Hepatocyte (in vitro differentiated cells): Measurements from ENCODE around the gene ZCCHC7. TPM values are rescaled to one million over a fixed set of nuclear protein-coding genes. Genes with fewer than 3 reads are reported as not detected.
A peak's percentile ranks its signal among the peaks of the same experiment; 100 is the strongest.

Experiments used
- DNase-seq: peaks from one replicate; pipeline ENCODE4 v3.0.0-alpha.2; 2016; ENCODE audit warnings: low spot score
- H2AFZ ChIP-seq: fragments of 200-600 bp; sonication (generic); 2 replicates; pipeline ENCODE4 v1.6.0; 2016; ENCODE audit warnings: antibody characterized with exemption, mild to moderate bottlenecking
- H3K27ac ChIP-seq: fragments of 200-600 bp; sonication (generic); 2 replicates; pipeline ENCODE4 v1.5.1; 2016; ENCODE audit warnings: mild to moderate bottlenecking
- H3K27me3 ChIP-seq: fragments of 200-600 bp; sonication (generic); 2 replicates; pipeline ENCODE4 v1.6.1; 2016
- H3K36me3 ChIP-seq: fragments of 200-600 bp; sonication (generic); replicated peaks from 2 replicates; pipeline ENCODE4 v1.5.1; 2016; ENCODE audit warnings: low read depth; ENCODE audit not compliant: insufficient read depth
- H3K4me1 ChIP-seq: fragments of 200-600 bp; sonication (generic); 2 replicates; pipeline ENCODE4 v1.5.1; 2016; ENCODE audit warnings: mild to moderate bottlenecking, moderate library complexity; ENCODE audit not compliant: insufficient read depth
- H3K4me2 ChIP-seq: fragments of 200-600 bp; sonication (generic); 2 replicates; pipeline ENCODE4 v1.6.0; 2016
- H3K4me3 ChIP-seq: fragments of 200-600 bp; sonication (generic); 2 replicates; pipeline ENCODE4 v1.5.1; 2016; ENCODE audit warnings: mild to moderate bottlenecking
- H3K79me2 ChIP-seq: fragments of 200-600 bp; sonication (generic); 2 replicates; pipeline ENCODE4 v1.6.0; 2017; ENCODE audit warnings: mild to moderate bottlenecking
- H3K9me2 ChIP-seq: fragments of 200-600 bp; sonication (generic); replicated peaks from 2 replicates; pipeline ENCODE4 v1.6.0; 2017; ENCODE audit warnings: mild to moderate bottlenecking; ENCODE audit not compliant: insufficient read depth
- H3K9me3 ChIP-seq: fragments of 200-600 bp; sonication (generic); 2 replicates; pipeline ENCODE4 v1.5.1; 2016; ENCODE audit warnings: low read depth, mild to moderate bottlenecking
- H4K20me1 ChIP-seq: fragments of 200-600 bp; sonication (generic); 2 replicates; pipeline ENCODE4 v1.6.0; 2016; ENCODE audit warnings: mild to moderate bottlenecking; ENCODE audit not compliant: insufficient read depth, poor library complexity, severe bottlenecking
- EZH2 ChIP-seq: fragments of 200-600 bp; sonication (generic); IDR thresholded peaks from 2 replicates; pipeline ENCODE4 v1.6.1; 2016; ENCODE audit warnings: antibody characterized with exemption, mild to moderate bottlenecking, borderline replicate concordance
- EZH2phosphoT487 ChIP-seq: fragments of 200-600 bp; sonication (generic); IDR thresholded peaks from one replicate; pipeline ENCODE4 v1.6.1; 2018; ENCODE audit warnings: antibody characterized with exemption, mild to moderate bottlenecking, low read depth, moderate library complexity; ENCODE audit not compliant: unreplicated experiment, severe bottlenecking
- WGBS: methylation state at CpG from one replicate; pipeline ENCODE4 v1.1.6; 2016; ENCODE audit warnings: low lambda C conversion rate; ENCODE audit errors: missing lambda C conversion rate; 5-methylcytosine and 5-hydroxymethylcytosine counted together
- polyA plus RNA-seq: library from polyadenylated mRNA; unstranded; fragments of >200 nt; fragmentation: Nextera tagmentation; extraction: Ambion mirVana; gene quantifications from 2 replicates; pipeline ENCODE4 v1.2.1, GENCODE V29; 2016
- total RNA-seq: library from RNA; depleted of rRNA; stranded (reverse); fragments of >200 nt; gene quantifications from 2 replicates; pipeline ENCODE4 v1.2.3, GENCODE V29; 2014
- TF ChIP-seq, protein P1 (sequence below): fragments of 200-600 bp; sonication (generic); IDR thresholded peaks from 2 replicates; pipeline ENCODE4 v1.5.1; 2016; ENCODE audit warnings: antibody characterized with exemption, mild to moderate bottlenecking; ENCODE audit not compliant: poor library complexity

The ZCCHC7 gene
- total and polyA plus RNA-seq, 2 experiments from 2014 or later: 12.3 to 14.6 TPM

DNA sequence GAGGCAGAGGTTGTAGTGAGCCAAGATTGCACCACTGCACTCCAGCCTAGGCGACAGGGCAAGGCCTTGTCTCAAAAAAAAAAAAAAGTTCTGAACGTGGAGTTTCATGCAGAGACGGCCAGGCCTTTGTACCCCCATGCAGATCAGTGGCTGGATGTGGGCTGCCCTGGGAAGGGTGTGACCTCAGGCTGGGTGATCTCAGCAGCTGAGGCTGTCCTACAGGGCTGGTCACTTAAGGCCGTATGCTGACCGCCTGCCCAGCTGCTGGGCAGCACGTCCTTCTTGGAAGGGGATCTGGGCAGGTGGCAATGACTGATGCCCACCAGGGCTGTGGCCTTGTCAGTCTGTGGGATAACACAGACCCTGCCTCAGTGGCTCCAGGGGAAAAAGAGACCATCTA lies 264.9 kb downstream of the ZCCHC7 start:
- H3K27ac ChIP-seq: no peak overlapping the region
- H2AFZ ChIP-seq: no peak overlapping the region
- WGBS: 95% methylated on average over 5 of the region's 6 CpGs
- no peaks in the 10 kb centered on the region for H3K9me3 ChIP-seq
- no peaks in the 10 kb centered on the region for H3K36me3 ChIP-seq
- no peaks in the 10 kb centered on the region for H3K4me1 ChIP-seq
- no peaks in the 10 kb centered on the region for H3K9me2 ChIP-seq
- H3K79me2 ChIP-seq: no peaks in the 10 kb centered on the region
- H3K27me3 ChIP-seq: no peaks in the 10 kb centered on the region
- H4K20me1 ChIP-seq: no peaks in the 10 kb centered on the region
- TF ChIP-seq, protein P1, sequence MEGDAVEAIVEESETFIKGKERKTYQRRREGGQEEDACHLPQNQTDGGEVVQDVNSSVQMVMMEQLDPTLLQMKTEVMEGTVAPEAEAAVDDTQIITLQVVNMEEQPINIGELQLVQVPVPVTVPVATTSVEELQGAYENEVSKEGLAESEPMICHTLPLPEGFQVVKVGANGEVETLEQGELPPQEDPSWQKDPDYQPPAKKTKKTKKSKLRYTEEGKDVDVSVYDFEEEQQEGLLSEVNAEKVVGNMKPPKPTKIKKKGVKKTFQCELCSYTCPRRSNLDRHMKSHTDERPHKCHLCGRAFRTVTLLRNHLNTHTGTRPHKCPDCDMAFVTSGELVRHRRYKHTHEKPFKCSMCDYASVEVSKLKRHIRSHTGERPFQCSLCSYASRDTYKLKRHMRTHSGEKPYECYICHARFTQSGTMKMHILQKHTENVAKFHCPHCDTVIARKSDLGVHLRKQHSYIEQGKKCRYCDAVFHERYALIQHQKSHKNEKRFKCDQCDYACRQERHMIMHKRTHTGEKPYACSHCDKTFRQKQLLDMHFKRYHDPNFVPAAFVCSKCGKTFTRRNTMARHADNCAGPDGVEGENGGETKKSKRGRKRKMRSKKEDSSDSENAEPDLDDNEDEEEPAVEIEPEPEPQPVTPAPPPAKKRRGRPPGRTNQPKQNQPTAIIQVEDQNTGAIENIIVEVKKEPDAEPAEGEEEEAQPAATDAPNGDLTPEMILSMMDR: no peak
- TF ChIP-seq EZH2phosphoT487 (no peak), EZH2 (no peak)
- no peak overlapping the region for H3K4me3 ChIP-seq
- no peak overlapping the region for H3K4me2 ChIP-seq
- no peak for DNase-seq

DNA sequence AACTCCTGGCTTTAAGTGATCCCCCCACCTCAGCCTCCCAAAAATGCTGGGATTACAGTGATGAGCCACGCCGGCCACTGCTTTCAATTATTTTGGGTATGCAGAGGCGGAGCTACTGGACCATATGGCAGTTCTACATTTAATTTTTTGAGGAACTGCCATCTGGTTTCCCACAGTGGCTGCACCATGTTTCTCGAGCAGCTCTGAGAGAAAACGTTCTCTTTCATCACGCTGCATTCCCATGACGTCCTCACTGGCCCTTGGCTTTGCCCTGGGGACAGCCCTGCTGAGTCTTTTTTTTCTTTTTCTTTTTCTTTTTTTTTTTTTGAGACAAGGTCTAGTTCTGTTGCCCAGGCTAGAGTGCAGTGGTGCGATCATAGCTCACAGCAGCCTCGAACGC lies 266.6 kb downstream of the ZCCHC7 start:
- TF ChIP-seq, protein P1: no peak
- TF ChIP-seq EZH2phosphoT487: no peak
- no peak for TF ChIP-seq EZH2
- Histone ChIP-seq H3K9me2 (no peaks in the 10 kb centered on the region), H3K36me3 (no peaks in the 10 kb centered on the region), H3K4me2 (no peak overlapping the region), H3K4me1 (no peaks in the 10 kb centered on the region), H4K20me1 (no peaks in the 10 kb centered on the region), H3K4me3 (no peak overlapping the region), H3K27me3 (no peaks in the 10 kb centered on the region), H3K9me3 (no peaks in the 10 kb centered on the region), H3K27ac (no peak overlapping the region), H2AFZ (no peak overlapping the region), H3K79me2 (no peaks in the 10 kb centered on the region)
- 89% methylated on average over 10 of the region's 10 CpGs for WGBS
- no peak for DNase-seq

DNA sequence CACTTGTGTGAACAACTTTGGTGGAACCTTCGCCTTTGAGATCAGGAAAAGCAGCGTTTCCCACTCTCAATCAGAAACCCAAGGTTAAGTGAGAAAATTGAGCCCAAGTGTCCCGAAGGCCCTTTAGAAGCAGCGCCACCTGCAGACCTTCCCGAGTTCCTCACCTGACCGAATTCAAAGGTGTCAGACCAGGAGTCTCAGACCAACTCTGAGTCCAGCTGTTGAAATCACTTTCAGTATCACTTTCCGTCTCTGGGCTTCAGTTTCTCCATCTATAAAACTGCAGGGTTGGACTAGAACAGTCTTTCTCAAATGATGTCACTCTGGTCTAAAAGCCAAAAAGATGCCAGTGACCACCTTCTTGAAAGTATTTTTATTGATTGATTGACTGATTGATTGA lies 270.4 kb downstream of the ZCCHC7 start:
- Histone ChIP-seq H3K9me3 (no peaks in the 10 kb centered on the region), H3K27me3 (no peaks in the 10 kb centered on the region), H2AFZ (no peak overlapping the region), H3K27ac (no peak overlapping the region), H3K4me1 (no peaks in the 10 kb centered on the region), H3K79me2 (no peaks in the 10 kb centered on the region), H3K9me2 (no peaks in the 10 kb centered on the region), H3K4me3 (no peak overlapping the region), H4K20me1 (no peaks in the 10 kb centered on the region), H3K36me3 (no peaks in the 10 kb centered on the region), H3K4me2 (no peak overlapping the region)
- no peak for TF ChIP-seq EZH2phosphoT487
- TF ChIP-seq, protein P1: peak; percentile 27
- WGBS: 30% methylated on average over 7 of the region's 7 CpGs
- peak; percentile 52 for DNase-seq

DNA sequence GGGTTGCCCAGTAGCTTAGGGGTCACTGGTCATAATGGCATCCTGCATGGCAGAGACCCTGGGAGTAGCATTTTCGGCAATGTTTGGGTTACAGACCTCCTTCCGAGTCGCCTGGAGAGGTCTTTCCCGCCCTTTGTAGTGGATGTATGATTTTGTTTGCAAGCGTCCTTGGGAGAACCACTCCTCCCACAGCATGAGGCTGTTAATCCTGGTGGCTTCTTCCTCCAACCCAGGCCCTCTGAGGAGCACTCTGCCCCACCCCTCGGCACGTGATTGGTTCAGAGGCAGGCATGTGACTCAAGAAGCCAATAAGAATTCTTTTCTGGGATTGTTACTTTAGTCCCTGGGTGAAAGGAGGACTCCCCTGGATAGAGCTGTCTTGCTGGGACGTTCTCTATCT lies 271.9 kb downstream of the ZCCHC7 start:
- Histone ChIP-seq H3K79me2 (no peaks in the 10 kb centered on the region), H3K9me3 (no peaks in the 10 kb centered on the region), H4K20me1 (no peaks in the 10 kb centered on the region), H3K4me3 (no peak overlapping the region), H3K27ac (no peak overlapping the region), H3K9me2 (no peaks in the 10 kb centered on the region), H3K4me1 (no peaks in the 10 kb centered on the region), H3K36me3 (no peaks in the 10 kb centered on the region), H3K4me2 (no peak overlapping the region), H2AFZ (no peak overlapping the region), H3K27me3 (no peaks in the 10 kb centered on the region)
- no peak for DNase-seq
- no peak for TF ChIP-seq EZH2
- 79% methylated on average over 8 of the region's 8 CpGs for WGBS
